GM12873 (cell line): ENCODE measurements around the gene CHERP.

Experiments
- TF ChIP-seq, protein P1 (sequence below): IDR thresholded peaks from 2 replicates; pipeline ENCODE4 v1.5.1; 2012; ENCODE audit warnings: low read depth, mild to moderate bottlenecking, moderate library complexity, low read length, control low read depth; ENCODE audit not compliant: insufficient read depth; ENCODE audit errors: missing control alignments

Gene CHERP

GRCh38 chr19:16566161-16566560 lies 23.9 kb upstream of the CHERP start:
- TF ChIP-seq, protein P1, sequence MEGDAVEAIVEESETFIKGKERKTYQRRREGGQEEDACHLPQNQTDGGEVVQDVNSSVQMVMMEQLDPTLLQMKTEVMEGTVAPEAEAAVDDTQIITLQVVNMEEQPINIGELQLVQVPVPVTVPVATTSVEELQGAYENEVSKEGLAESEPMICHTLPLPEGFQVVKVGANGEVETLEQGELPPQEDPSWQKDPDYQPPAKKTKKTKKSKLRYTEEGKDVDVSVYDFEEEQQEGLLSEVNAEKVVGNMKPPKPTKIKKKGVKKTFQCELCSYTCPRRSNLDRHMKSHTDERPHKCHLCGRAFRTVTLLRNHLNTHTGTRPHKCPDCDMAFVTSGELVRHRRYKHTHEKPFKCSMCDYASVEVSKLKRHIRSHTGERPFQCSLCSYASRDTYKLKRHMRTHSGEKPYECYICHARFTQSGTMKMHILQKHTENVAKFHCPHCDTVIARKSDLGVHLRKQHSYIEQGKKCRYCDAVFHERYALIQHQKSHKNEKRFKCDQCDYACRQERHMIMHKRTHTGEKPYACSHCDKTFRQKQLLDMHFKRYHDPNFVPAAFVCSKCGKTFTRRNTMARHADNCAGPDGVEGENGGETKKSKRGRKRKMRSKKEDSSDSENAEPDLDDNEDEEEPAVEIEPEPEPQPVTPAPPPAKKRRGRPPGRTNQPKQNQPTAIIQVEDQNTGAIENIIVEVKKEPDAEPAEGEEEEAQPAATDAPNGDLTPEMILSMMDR = no peak

- TF ChIP-seq, protein P1 = no peak
These were observed 22.6 kb upstream of the CHERP start for GRCh38 chr19:16564842-16565241.

DNA sequence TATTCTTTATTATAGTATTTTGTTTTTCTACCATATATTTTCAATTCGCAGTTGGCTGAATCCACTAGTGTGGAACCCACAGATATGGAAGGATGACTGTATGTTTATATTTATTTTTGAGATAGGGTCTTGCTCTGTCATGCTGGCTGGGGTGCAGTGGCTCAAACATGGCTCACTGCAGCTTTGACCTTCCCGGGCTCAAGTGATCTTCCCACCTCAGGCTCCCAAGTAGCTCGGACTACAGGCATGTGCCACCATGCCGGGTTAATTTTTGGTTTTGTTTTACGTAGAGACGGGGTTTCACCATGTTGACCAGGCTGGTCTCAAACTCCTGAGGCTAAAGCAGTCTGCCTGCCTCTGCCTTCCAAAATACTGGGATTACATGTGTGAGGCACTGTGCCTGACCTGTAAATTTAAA lies 20.4 kb upstream of the CHERP start:
- TF ChIP-seq, protein P1 = no peak

GRCh38 chr19:16561382-16561781 lies 19.1 kb upstream of the CHERP start:
- TF ChIP-seq, protein P1 = no peak

DNA sequence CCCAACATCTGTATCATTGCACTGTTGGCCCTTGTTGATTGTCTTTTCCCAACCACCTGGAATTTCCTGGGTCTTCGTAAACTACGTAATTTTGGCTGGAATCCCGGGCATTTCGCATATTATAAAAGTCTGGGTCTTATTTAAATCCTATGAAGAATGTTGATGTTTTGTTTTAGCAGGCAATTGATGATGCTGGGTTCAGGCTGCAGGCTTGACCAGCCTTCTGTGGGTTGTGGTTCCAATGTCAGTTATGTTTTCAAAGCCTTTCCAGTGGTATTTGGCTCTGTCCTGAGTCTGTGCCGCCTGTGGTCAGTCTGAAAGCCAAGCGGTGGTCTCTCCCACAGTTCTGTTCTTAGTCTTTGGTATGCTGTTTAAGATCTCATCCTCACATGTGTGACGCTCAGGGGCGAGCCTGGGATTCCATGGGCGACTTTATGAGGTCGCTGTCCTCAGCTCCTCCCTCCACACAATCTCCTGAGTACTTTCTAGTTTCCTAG lies 17.6 kb upstream of the CHERP start:
- TF ChIP-seq, protein P1 = no peak

GRCh38 chr19:16554776-16555175 lies 12.5 kb upstream of the CHERP start:
- TF ChIP-seq, protein P1 = no peak

GRCh38 chr19:16548956-16549355 lies 6.7 kb upstream of the CHERP start:
- TF ChIP-seq, protein P1 = no peak
